IMR-90 (cell line): ENCODE measurements around the gene EPAS1. TPM values are rescaled to one million over a fixed set of nuclear protein-coding genes. Genes with fewer than 3 reads are reported as not detected.

ENCODE experiments used
- ATAC-seq: fragments of 200-7000 bp; cut with Tn5 transposase; 2 replicates; pipeline ENCODE4 v1.9.1; 2020; ENCODE audit warnings: low read depth, mild to moderate bottlenecking, moderate library complexity
- BruUV-seq: library from RNA; stranded (reverse); fragments of 400-500 nt; replicated peaks from 2 replicates; lab custom pipeline; 2021; lab: Mats Ljungman, UMichigan
- CTCF ChIA-PET: fragments of 300-600 bp; formaldehyde crosslinking; extraction: SDS; loops from one replicate; lab custom pipeline; 2021; ENCODE audit warnings: antibody characterized with exemption; lab: Yijun Ruan, JAX
- POLR2A ChIA-PET: fragments of 300-600 bp; sonication (Branson Sonifier 250); formaldehyde crosslinking; loops from one replicate; lab custom pipeline; 2022; ENCODE audit warnings: antibody characterized with exemption; ENCODE audit not compliant: unreplicated experiment; lab: Charles Lee
- DNase-seq: peaks from one replicate; pipeline ENCODE4 v3.0.0; 2013
- H2AFZ ChIP-seq: replicated peaks from 2 replicates; pipeline ENCODE3; 2013; ENCODE audit warnings: low read length, mild to moderate bottlenecking; ENCODE audit not compliant: poor library complexity
- H2AK5ac ChIP-seq: 2 replicates; pipeline ENCODE4 v1.6.1; 2013; ENCODE audit warnings: low read depth, low read length, inconsistent platforms
- H2AK9ac ChIP-seq: replicated peaks from 2 replicates; pipeline ENCODE3; 2013; ENCODE audit warnings: mild to moderate bottlenecking, low read depth, low read length, moderate library complexity; ENCODE audit not compliant: poor library complexity
- H2BK120ac ChIP-seq: 2 replicates; pipeline ENCODE4 v1.6.1; 2013; ENCODE audit warnings: low read depth, low read length, inconsistent platforms
- H2BK15ac ChIP-seq: 3 replicates; pipeline ENCODE4 v1.6.1; 2013; ENCODE audit warnings: low read depth, low read length, inconsistent platforms
- H2BK20ac ChIP-seq: 2 replicates; pipeline ENCODE4 v1.6.1; 2013; ENCODE audit warnings: low read depth, mild to moderate bottlenecking, inconsistent platforms, low read length, moderate library complexity
- H2BK5ac ChIP-seq: 2 replicates; pipeline ENCODE4 v1.6.1; 2013; ENCODE audit warnings: mild to moderate bottlenecking, low read depth, low read length, inconsistent platforms; ENCODE audit not compliant: poor library complexity, severe bottlenecking
- H3K14ac ChIP-seq: replicated peaks from 2 replicates; pipeline ENCODE4 v1.6.1; 2013; ENCODE audit warnings: low read depth, low read length, inconsistent platforms
- H3K18ac ChIP-seq: 2 replicates; pipeline ENCODE4 v1.6.1; 2013; ENCODE audit warnings: low read depth, low read length, control low read depth
- H3K23ac ChIP-seq: 2 replicates; pipeline ENCODE4 v1.6.1; 2013; ENCODE audit warnings: low read depth, low read length, inconsistent platforms
- H3K27ac ChIP-seq: 2 replicates; pipeline ENCODE4 v1.5.1; 2013; ENCODE audit warnings: mild to moderate bottlenecking, control low read depth, low read length; ENCODE audit not compliant: insufficient read depth
- H3K27me3 ChIP-seq: 2 replicates; pipeline ENCODE4 v1.6.1; 2013; ENCODE audit warnings: low read length; ENCODE audit not compliant: control insufficient read depth, insufficient read depth
- H3K36me3 ChIP-seq: 2 replicates; pipeline ENCODE4 v1.6.1; 2013; ENCODE audit warnings: low read length, mixed read lengths; ENCODE audit not compliant: control insufficient read depth, insufficient read depth
- H3K4ac ChIP-seq: 2 replicates; pipeline ENCODE4 v1.6.1; 2013; ENCODE audit warnings: low read depth, low read length, inconsistent platforms
- H3K4me1 ChIP-seq: 2 replicates; pipeline ENCODE4 v1.6.1; 2013; ENCODE audit warnings: low read length, mixed read lengths; ENCODE audit not compliant: control insufficient read depth, insufficient read depth
- H3K4me2 ChIP-seq: 2 replicates; pipeline ENCODE4 v1.6.1; 2013; ENCODE audit warnings: low read depth, mild to moderate bottlenecking, control low read depth, low read length, moderate library complexity
- H3K4me3 ChIP-seq: 2 replicates; pipeline ENCODE4 v1.5.1; 2013; ENCODE audit warnings: low read depth, mild to moderate bottlenecking, control low read depth, low read length, moderate library complexity; ENCODE audit not compliant: insufficient read depth
- H3K56ac ChIP-seq: 2 replicates; pipeline ENCODE4 v1.6.1; 2013; ENCODE audit warnings: low read length, inconsistent platforms; ENCODE audit not compliant: insufficient read depth; ENCODE audit errors: extremely low read depth
- H3K79me1 ChIP-seq, 2 experiments: 2 replicates each; pipeline ENCODE4 v1.6.1; 2013; ENCODE audit warnings: low read length in 2 of 2, inconsistent platforms in 1 of 2, low read depth in 1 of 2
- H3K9ac ChIP-seq: 2 replicates; pipeline ENCODE4 v1.6.1; 2013; ENCODE audit warnings: low read depth, low read length, control low read depth
- H3K9me1 ChIP-seq: 2 replicates; pipeline ENCODE4 v1.6.1; 2013; ENCODE audit warnings: low read length, inconsistent platforms; ENCODE audit not compliant: insufficient read depth
- H3K9me3 ChIP-seq: 2 replicates; pipeline ENCODE4 v1.6.1; 2013; ENCODE audit warnings: low read length; ENCODE audit not compliant: control insufficient read depth, insufficient read depth
- H4K20me1 ChIP-seq: 2 replicates; pipeline ENCODE4 v1.6.1; 2013; ENCODE audit warnings: low read length, inconsistent platforms; ENCODE audit not compliant: insufficient read depth
- H4K5ac ChIP-seq: 2 replicates; pipeline ENCODE4 v1.6.1; 2013; ENCODE audit warnings: mild to moderate bottlenecking, low read depth, low read length, control low read depth
- H4K8ac ChIP-seq, 2 experiments: 2 replicates each; pipeline ENCODE4 v1.6.1; 2013; ENCODE audit warnings: low read depth in 2 of 2, low read length in 2 of 2, control low read depth in 1 of 2, inconsistent platforms in 1 of 2
- H4K91ac ChIP-seq: 2 replicates; pipeline ENCODE4 v1.6.1; 2013; ENCODE audit warnings: low read depth, low read length, inconsistent platforms; ENCODE audit not compliant: insufficient read depth
- CEBPB ChIP-seq: IDR thresholded peaks from 2 replicates; pipeline ENCODE4 v1.6.1; 2012; ENCODE audit warnings: low read depth, low read length, improper control_type of control experiment
- FOS ChIP-seq: fragments of 150-350 bp; IDR thresholded peaks from 2 replicates; pipeline ENCODE4 v1.6.1; 2016; ENCODE audit warnings: low read depth, low read length
- NFE2L2 ChIP-seq: fragments of 150-350 bp; IDR thresholded peaks from 2 replicates; pipeline ENCODE4 v1.6.1; 2016; ENCODE audit warnings: low read depth, mild to moderate bottlenecking, low read length
- SMC3 ChIP-seq: fragments of 150-350 bp; IDR thresholded peaks from 2 replicates; pipeline ENCODE4 v1.6.1; 2016; ENCODE audit warnings: low read depth, mild to moderate bottlenecking, antibody characterized with exemption, low read length, moderate library complexity
- WGBS, 2 experiments: methylation state at CpG; one replicate each; pipeline versions ENCODE4 v1.1.5 to v1.1.7; 2013; ENCODE audit warnings: missing lambda C conversion rate in 2 of 2; ENCODE audit not compliant: insufficient read length in 1 of 2; ENCODE audit errors: extremely low coverage in 2 of 2; 5-methylcytosine and 5-hydroxymethylcytosine counted together
- dilution Hi-C: fragments of 300-500 bp; cut with HindIII; formaldehyde crosslinking; loops from one replicate; pipeline ENCODE4 v1.14.3; 2018; ENCODE audit warnings: low sequenced_read_pairs; ENCODE audit not compliant: unreplicated experiment
- in situ Hi-C: fragments of 300-500 bp; cut with MboI; formaldehyde crosslinking; loops from 3 replicates; pipeline ENCODE4 v1.14.3; 2019; ENCODE audit warnings: low sequenced_read_pairs, inconsistent platforms, mixed read lengths
- intact Hi-C: fragments of 100-400 bp; cut with micrococcal nuclease; formaldehyde crosslinking; loops from 2 replicates; pipeline ENCODE4 v1.10.0; 2022
- polyA plus RNA-seq, 3 experiments: library from polyadenylated mRNA; depleted of rRNA; stranded (reverse); fragments of >200 nt; gene quantifications; 2 replicates each; pipeline ENCODE4 v1.2.3, GENCODE V29; 2012; ENCODE audit warnings: low replicate concordance in 1 of 3
- total RNA-seq: library from RNA; depleted of rRNA; stranded (reverse); fragments of >200 nt; gene quantifications from 2 replicates; pipeline ENCODE4 v1.2.3, GENCODE V29; 2012

Gene EPAS1
- total and polyA plus RNA-seq, 2 of the 4 experiments (the other 2 are of a cell fraction), result 40.7 to 120 TPM

GRCh38 chr2:46385786-46386577 lies 88.8 kb downstream of the EPAS1 start:
- dilution Hi-C loops (no loop called here), in situ Hi-C loops (no loop called here), intact Hi-C loops (no loop called here)
- H3K9me1 ChIP-seq, result peaks cover 12% of the 10 kb centered on the region; the same call in 1 of the 2 replicates
- H2AFZ ChIP-seq, result no peak overlapping the region
- ChIA-PET POLR2A (no interaction called here), CTCF (no interaction called here)
- BruUV-seq, result TSS peak; percentile 88
- WGBS, 2 experiments, result 97% methylated on average over 5 of the region's 18 CpGs; no CpG with 5 or more reads in 1 of the 2 experiments
- no peak overlapping the region for H2AK5ac ChIP-seq
- no peak overlapping the region for H2BK15ac ChIP-seq
- ATAC-seq (no peak), DNase-seq (peak; percentile 40)
- peak overlapping the region; percentile 16; the same call in 1 of the 2 replicates for H4K91ac ChIP-seq
- peak overlapping the region; percentile 57; the same call in 1 of the 2 replicates for H3K18ac ChIP-seq
- H3K79me1 ChIP-seq, result peaks cover 0 to 7% of the 10 kb centered on the region in 2 experiments; a peak in 2 of 4 replicates
- H3K4me3 ChIP-seq, result no peak overlapping the region
- TF ChIP-seq CEBPB, result peak; percentile 84
- peak; percentile 67 for TF ChIP-seq NFE2L2
- no peak for TF ChIP-seq FOS
- no peak for TF ChIP-seq SMC3
- H3K14ac ChIP-seq, result no peak overlapping the region
- H2BK120ac ChIP-seq, result no peak overlapping the region
- no peak overlapping the region for H3K4me2 ChIP-seq
- H4K5ac ChIP-seq, result 0 out of 2 replicates have a peak overlapping the region, but pooled peaks have one; percentile 42
- H3K4ac ChIP-seq, result no peak overlapping the region
- H3K56ac ChIP-seq, result no peak overlapping the region
- no peak overlapping the region for H3K23ac ChIP-seq
- H2BK20ac ChIP-seq, result no peak overlapping the region
- no peaks in the 10 kb centered on the region for H4K20me1 ChIP-seq
- H2AK9ac ChIP-seq, result no peak overlapping the region
- H3K9ac ChIP-seq, result no peak overlapping the region
- H3K36me3 ChIP-seq, result peaks cover 70% of the 10 kb centered on the region
- H3K27ac ChIP-seq, result peak overlapping the region; percentile 49; the same call in 1 of the 2 replicates
- H3K9me3 ChIP-seq, result no peaks in the 10 kb centered on the region
- H4K8ac ChIP-seq, result no peak overlapping the region
- peak overlapping the region; percentile 45 for H2BK5ac ChIP-seq
- H3K27me3 ChIP-seq, result no peaks in the 10 kb centered on the region
- peaks cover 10% of the 10 kb centered on the region for H3K4me1 ChIP-seq
